Adrenal gland (tissue), 5 donors: ENCODE results near the gene ZNF367.

Experiments
- CTCF ChIP-seq, 6 experiments: fragments of 450-650 bp in 4 of 6; fragments of 200-600 bp in 2 of 6; sonication (generic) in 1 of 6; IDR thresholded peaks; 1 replicate in 5 of 6; 2 replicates in 1 of 6; pipeline versions ENCODE4 v1.5.1 to v1.8.0; 2016 to 2021; ENCODE audit warnings: antibody characterized with exemption in 6 of 6, mild to moderate bottlenecking in 2 of 6, moderate library complexity in 1 of 6
- POLR2A ChIP-seq, 2 donors: fragments of 450-650 bp; IDR thresholded peaks; one replicate each; pipeline ENCODE4 v1.6.1; 2017; ENCODE audit warnings: antibody characterized with exemption in 2 of 2, mild to moderate bottlenecking in 2 of 2, moderate library complexity in 1 of 2
- donor health status: DM: no; HTN: no; CAD: no.

GRCh38 chr9:96467784-96468183 is 49.6 kb upstream of the ZNF367 start:
- no peak for TF ChIP-seq CTCF (IDR thresholded peaks at IDR 0.05)
- no peak for TF ChIP-seq POLR2A (IDR thresholded peaks at IDR 0.05)
